Neuronal stem cell (in vitro differentiated cells): ENCODE data around the gene IL21R.
A peak's percentile ranks its signal among the peaks of the same experiment; 100 is the strongest.
"Not testable (repeated sequence)": the region's sequence is repeated elsewhere in the genome, so short reads cannot be mapped to it uniquely, and the experiment has no call there.

Experiments used
- DNase-seq: peaks from one replicate; pipeline ENCODE4 v3.0.0-alpha.2; 2013; ENCODE audit warnings: low spot score
- H2AFZ ChIP-seq: one replicate; pipeline ENCODE4 v1.6.1; 2013; ENCODE audit warnings: mild to moderate bottlenecking, low read length, inconsistent platforms
- H2AK5ac ChIP-seq: 2 replicates; pipeline ENCODE4 v1.6.1; 2013; ENCODE audit warnings: low read depth, mild to moderate bottlenecking, inconsistent platforms, low read length, moderate library complexity, mixed read lengths
- H2BK120ac ChIP-seq: 2 replicates; pipeline ENCODE4 v1.6.1; 2013; ENCODE audit warnings: low read depth, mild to moderate bottlenecking, inconsistent platforms, low read length, moderate library complexity, mixed read lengths
- H2BK12ac ChIP-seq: one replicate; pipeline ENCODE4 v1.6.1; 2013; ENCODE audit warnings: low read length, inconsistent platforms
- H2BK15ac ChIP-seq: 2 replicates; pipeline ENCODE4 v1.6.1; 2013; ENCODE audit warnings: mild to moderate bottlenecking, low read length, inconsistent platforms, mixed read lengths
- H2BK5ac ChIP-seq: one replicate; pipeline ENCODE4 v1.6.1; 2013; ENCODE audit warnings: inconsistent platforms, mild to moderate bottlenecking, low read length, moderate library complexity
- H3K14ac ChIP-seq: one replicate; pipeline ENCODE4 v1.6.1; 2013; ENCODE audit warnings: low read length, inconsistent platforms
- H3K18ac ChIP-seq: 2 replicates; pipeline ENCODE4 v1.6.1; 2013; ENCODE audit warnings: low read length, inconsistent platforms
- H3K23ac ChIP-seq: 2 replicates; pipeline ENCODE4 v1.6.1; 2013; ENCODE audit warnings: low read depth, mild to moderate bottlenecking, mixed read lengths, low read length, inconsistent platforms; ENCODE audit not compliant: poor library complexity
- H3K27ac ChIP-seq: replicated peaks from 3 replicates; pipeline ENCODE4 v1.5.1; 2013; ENCODE audit warnings: low read length, inconsistent platforms
- H3K27me3 ChIP-seq, 3 experiments: 2 replicates each; pipeline ENCODE4 v1.6.1; 2013; ENCODE audit warnings: low read length in 3 of 3, mild to moderate bottlenecking in 2 of 3, inconsistent platforms in 1 of 3, low read depth in 1 of 3, mixed read lengths in 1 of 3, moderate library complexity in 1 of 3; ENCODE audit not compliant: control insufficient read depth in 3 of 3, insufficient read depth in 3 of 3
- H3K36me3 ChIP-seq, 2 donors: replicated peaks in 1 of 2; 2 replicates each; pipeline ENCODE4 v1.6.1; 2013; ENCODE audit warnings: low read length in 2 of 2; ENCODE audit not compliant: control insufficient read depth in 2 of 2, insufficient read depth in 2 of 2
- H3K4ac ChIP-seq: 2 replicates; pipeline ENCODE4 v1.6.1; 2013; ENCODE audit warnings: inconsistent platforms, mild to moderate bottlenecking, low read length, moderate library complexity
- H3K4me1 ChIP-seq, 2 donors: 1 replicate in 1 of 2; 2 replicates in 1 of 2; pipeline ENCODE4 v1.6.1; 2013; ENCODE audit warnings: low read length in 2 of 2, low read depth in 1 of 2; ENCODE audit not compliant: control insufficient read depth in 2 of 2, insufficient read depth in 1 of 2
- H3K4me2 ChIP-seq: one replicate; pipeline ENCODE4 v1.6.1; 2013; ENCODE audit warnings: mild to moderate bottlenecking, low read length, inconsistent platforms; ENCODE audit not compliant: insufficient read depth, poor library complexity, severe bottlenecking
- H3K4me3 ChIP-seq, 2 donors: 2 replicates each; pipeline ENCODE4 v1.5.1; 2013; ENCODE audit warnings: low read length in 2 of 2, mild to moderate bottlenecking in 2 of 2, inconsistent platforms in 1 of 2, moderate library complexity in 1 of 2
- H3K79me1 ChIP-seq: one replicate; pipeline ENCODE4 v1.6.1; 2013; ENCODE audit warnings: low read depth, mild to moderate bottlenecking, inconsistent platforms, low read length, moderate library complexity
- H3K9ac ChIP-seq: one replicate; pipeline ENCODE4 v1.6.1; 2013; ENCODE audit warnings: mild to moderate bottlenecking, low read depth, low read length, inconsistent platforms; ENCODE audit not compliant: poor library complexity
- H3K9me3 ChIP-seq, 2 donors: replicated peaks in 1 of 2; 2 replicates each; pipeline versions ENCODE3 to v1.6.1; 2013; ENCODE audit warnings: low read length in 2 of 2, mild to moderate bottlenecking in 2 of 2, inconsistent platforms in 1 of 2, low read depth in 1 of 2, mixed read lengths in 1 of 2, moderate library complexity in 1 of 2; ENCODE audit not compliant: control insufficient read depth in 2 of 2, insufficient read depth in 1 of 2
- H4K8ac ChIP-seq: one replicate; pipeline ENCODE4 v1.6.1; 2013; ENCODE audit warnings: low read depth, mild to moderate bottlenecking, inconsistent platforms, low read length, moderate library complexity
- H4K91ac ChIP-seq: one replicate; pipeline ENCODE4 v1.6.1; 2013; ENCODE audit warnings: low read length, low read depth, mild to moderate bottlenecking, inconsistent platforms; ENCODE audit not compliant: poor library complexity
- WGBS, 2 donors: extraction: QIAGEN DNeasy Blood & Tissue Kit; methylation state at CpG; one replicate each; pipeline ENCODE4 v1.1.7; 2013; ENCODE audit warnings: missing lambda C conversion rate in 2 of 2, mixed read lengths in 1 of 2; ENCODE audit not compliant: insufficient read length in 2 of 2, insufficient replicate concordance in 1 of 2; ENCODE audit errors: extremely low coverage in 2 of 2; 5-methylcytosine and 5-hydroxymethylcytosine counted together

Gene IL21R

DNA sequence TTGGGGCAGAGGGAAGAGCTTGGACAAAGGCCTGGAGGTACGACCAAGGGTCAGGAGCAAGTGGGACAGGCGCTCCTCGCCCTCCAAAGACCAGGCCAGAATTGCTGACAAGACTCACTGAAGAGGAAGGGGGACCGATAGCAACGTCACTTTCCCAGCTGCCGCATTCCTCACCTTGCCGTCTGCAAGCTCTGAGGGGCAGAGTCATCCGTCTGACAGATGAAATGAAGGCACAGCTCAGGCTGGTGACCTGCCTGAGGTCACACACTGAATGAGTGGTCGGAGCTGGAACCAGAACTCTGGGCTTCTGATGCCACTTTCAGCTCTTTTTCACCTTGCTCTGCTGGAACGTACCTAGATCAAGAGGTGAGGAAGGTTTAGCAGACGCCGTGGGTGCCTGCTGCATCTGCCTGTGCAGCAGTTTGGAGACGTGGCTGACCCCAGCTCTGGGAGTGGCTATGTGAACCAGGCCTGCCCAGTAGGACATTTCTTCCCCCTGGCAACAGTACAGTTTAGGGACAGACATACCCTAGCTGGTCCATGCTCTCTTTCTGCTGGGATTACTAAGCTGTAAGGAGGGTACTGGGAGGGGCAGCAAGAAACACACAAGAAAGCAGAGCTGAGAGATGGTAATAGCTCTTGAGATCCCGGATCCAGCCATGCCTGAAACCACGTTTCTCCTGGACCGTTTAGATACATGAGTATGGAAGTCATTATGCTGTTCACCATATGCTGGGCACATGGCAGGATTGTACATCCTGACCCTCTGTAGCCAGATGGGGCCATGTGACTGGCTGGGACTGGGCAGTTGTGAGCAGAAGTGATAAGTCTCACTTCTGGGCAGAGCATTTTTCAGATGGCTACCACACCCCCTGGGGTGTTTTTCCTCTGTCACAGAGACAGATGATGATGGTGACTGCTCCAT, 50.9 kb downstream of the IL21R start:
- H3K9me3 ChIP-seq: no peaks in the 10 kb centered on the region
- no peak overlapping the region for H2BK120ac ChIP-seq
- DNase-seq: no peak
- H4K91ac ChIP-seq: no peak overlapping the region
- no peaks in the 10 kb centered on the region for H3K4me1 ChIP-seq
- no peak overlapping the region for H3K9ac ChIP-seq
- no peak overlapping the region for H3K4ac ChIP-seq
- no peak overlapping the region for H2BK15ac ChIP-seq
- H3K36me3 ChIP-seq: no peaks in the 10 kb centered on the region
- H3K4me3 ChIP-seq: no peak overlapping the region
- no peak overlapping the region for H3K23ac ChIP-seq
- H3K79me1 ChIP-seq: no peaks in the 10 kb centered on the region
- H2AK5ac ChIP-seq: no peak overlapping the region
- H2BK12ac ChIP-seq: no peak overlapping the region
- WGBS, 2 donors: no CpG with 5 or more reads among the region's 16 CpGs
- H2AFZ ChIP-seq: no peak overlapping the region
- no peak overlapping the region for H4K8ac ChIP-seq
- H3K18ac ChIP-seq: peak overlapping the region; percentile 18
- no peak overlapping the region for H2BK5ac ChIP-seq
- no peaks in the 10 kb centered on the region for H3K27me3 ChIP-seq
- no peak overlapping the region for H3K14ac ChIP-seq
- no peak overlapping the region for H3K4me2 ChIP-seq
- no peak overlapping the region for H3K27ac ChIP-seq

- no peak overlapping the region for H2BK120ac ChIP-seq
- no peak overlapping the region for H3K4me3 ChIP-seq
- no peak overlapping the region for H2AK5ac ChIP-seq
- no peak overlapping the region for H2BK5ac ChIP-seq
- no peak overlapping the region for H3K23ac ChIP-seq
- no peak overlapping the region for H4K8ac ChIP-seq
- no peaks in the 10 kb centered on the region for H3K4me1 ChIP-seq
- no peak for DNase-seq
- no peak overlapping the region for H2BK15ac ChIP-seq
- H3K27me3 ChIP-seq: no peaks in the 10 kb centered on the region
- no peak overlapping the region for H2BK12ac ChIP-seq
- no peak overlapping the region for H3K18ac ChIP-seq
- no CpG with 5 or more reads among the region's 3 CpGs for WGBS, 2 donors
- no peak overlapping the region for H3K27ac ChIP-seq
- H3K14ac ChIP-seq: no peak overlapping the region
- no peak overlapping the region for H4K91ac ChIP-seq
- no peak overlapping the region for H2AFZ ChIP-seq
- H3K4me2 ChIP-seq: no peak overlapping the region
- H3K36me3 ChIP-seq: peaks cover 0 to under 1% of the 10 kb centered on the region in 2 donors
- no peak overlapping the region for H3K9ac ChIP-seq
- no peaks in the 10 kb centered on the region for H3K79me1 ChIP-seq
- no peaks in the 10 kb centered on the region for H3K9me3 ChIP-seq
- H3K4ac ChIP-seq: no peak overlapping the region
Observed at GRCh38 chr16:27453494-27453825, 51.5 kb downstream of the IL21R start.

DNA sequence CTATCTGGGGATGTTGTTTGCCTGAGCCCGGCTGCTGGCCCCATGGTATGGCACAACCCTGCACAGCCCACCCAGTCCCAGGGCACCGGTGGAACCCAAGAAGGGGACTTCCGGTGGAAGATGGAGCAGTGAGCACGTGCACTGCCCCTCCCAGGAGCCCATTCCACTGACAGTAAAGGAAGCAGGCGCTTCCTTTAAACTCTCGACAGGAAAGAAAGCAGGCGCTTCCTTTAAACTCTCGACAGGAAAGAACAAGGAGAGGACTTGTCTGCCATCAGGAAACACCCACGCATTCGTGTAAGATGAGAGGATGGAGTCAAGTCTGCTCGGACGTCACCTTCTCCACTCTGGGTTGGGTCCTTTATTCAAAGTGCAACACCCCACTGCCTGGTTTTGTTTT, 53.7 kb downstream of the IL21R start:
- Histone ChIP-seq H3K4ac (no peak overlapping the region), H3K79me1 (no peaks in the 10 kb centered on the region), H3K14ac (no peak overlapping the region), H3K23ac (no peak overlapping the region), H4K91ac (no peak overlapping the region), H3K27me3 (no peaks in the 10 kb centered on the region), H2AK5ac (no peak overlapping the region), H2BK15ac (no peak overlapping the region), H3K27ac (no peak overlapping the region), H3K4me2 (no peak overlapping the region), H4K8ac (no peak overlapping the region), H3K36me3 (peaks cover 16 to 22% of the 10 kb centered on the region in 2 donors), H3K18ac (no peak overlapping the region), H2BK12ac (no peak overlapping the region), H3K4me3 (no peak overlapping the region), H2BK5ac (no peak overlapping the region), H3K9ac (no peak overlapping the region), H2AFZ (no peak overlapping the region), H3K4me1 (no peaks in the 10 kb centered on the region), H3K9me3 (no peaks in the 10 kb centered on the region), H2BK120ac (no peak overlapping the region)
- DNase-seq: no peak
- WGBS, 2 donors: no CpG with 5 or more reads among the region's 12 CpGs

DNA sequence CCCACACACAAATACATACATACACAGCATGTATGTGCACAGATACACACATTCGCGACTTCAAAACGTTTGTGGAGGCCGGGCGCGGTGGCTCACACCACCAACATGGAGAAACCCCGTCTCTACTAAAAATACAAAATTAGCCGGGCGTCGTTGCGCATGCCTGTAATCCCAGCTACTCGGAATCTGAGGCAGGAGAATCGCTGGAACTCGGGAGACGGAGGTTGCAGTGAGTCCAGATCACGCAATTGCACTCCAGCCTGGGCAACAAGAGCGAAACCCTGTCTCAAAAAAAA, 55.6 kb downstream of the IL21R start:
- H3K4me3 ChIP-seq, H3K27me3 ChIP-seq, H3K4me2 ChIP-seq, H2BK5ac ChIP-seq, H2AK5ac ChIP-seq, H3K4ac ChIP-seq, H2AFZ ChIP-seq, DNase-seq, H3K18ac ChIP-seq, H2BK12ac ChIP-seq, H3K4me1 ChIP-seq, H3K23ac ChIP-seq, H2BK120ac ChIP-seq, H4K91ac ChIP-seq, H4K8ac ChIP-seq, H3K27ac ChIP-seq, H3K14ac ChIP-seq, H3K9me3 ChIP-seq, H3K9ac ChIP-seq, H2BK15ac ChIP-seq, H3K79me1 ChIP-seq: not testable (repeated sequence)
- WGBS, 2 donors: no CpG with 5 or more reads among the region's 17 CpGs
- peaks cover 26 to 40% of the 10 kb centered on the region in 2 donors for H3K36me3 ChIP-seq
